Prostate gland (tissue), 2 donors: ENCODE measurements around the gene INHA.

Source experiments
- POLR2A ChIP-seq: fragments of 450-650 bp; IDR thresholded peaks from one replicate; pipeline ENCODE4 v1.6.1; 2016; ENCODE audit warnings: antibody characterized with exemption, mild to moderate bottlenecking
- POLR2AphosphoS5 ChIP-seq: sonication (generic); formaldehyde crosslinking; IDR thresholded peaks from one replicate; pipeline ENCODE4 v1.6.1; 2017; ENCODE audit warnings: antibody characterized with exemption
- TF ChIP-seq, protein P1 (sequence below), 4 experiments: fragments of 200-600 bp in 2 of 4; fragments of 450-650 bp in 2 of 4; sonication (generic) in 2 of 4; IDR thresholded peaks; 1 replicate in 3 of 4; 2 replicates in 1 of 4; pipeline ENCODE4 v1.5.1; 2016 to 2019; ENCODE audit warnings: antibody characterized with exemption in 4 of 4, mild to moderate bottlenecking in 2 of 4, moderate library complexity in 2 of 4

DNA sequence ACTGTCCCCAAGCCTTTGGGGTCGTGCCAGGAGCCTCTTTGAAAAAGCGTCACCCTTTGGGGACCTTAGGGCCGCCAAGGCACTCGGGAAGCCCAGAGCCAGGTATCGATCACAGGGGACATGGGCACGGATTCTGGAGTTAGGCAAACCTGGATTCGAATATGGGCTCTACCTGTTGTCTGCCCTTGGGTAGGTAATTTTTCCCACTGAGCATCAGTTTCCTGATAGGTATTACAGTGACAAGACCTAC is 19.0 kb upstream of the INHA start:
- TF ChIP-seq, protein P1, sequence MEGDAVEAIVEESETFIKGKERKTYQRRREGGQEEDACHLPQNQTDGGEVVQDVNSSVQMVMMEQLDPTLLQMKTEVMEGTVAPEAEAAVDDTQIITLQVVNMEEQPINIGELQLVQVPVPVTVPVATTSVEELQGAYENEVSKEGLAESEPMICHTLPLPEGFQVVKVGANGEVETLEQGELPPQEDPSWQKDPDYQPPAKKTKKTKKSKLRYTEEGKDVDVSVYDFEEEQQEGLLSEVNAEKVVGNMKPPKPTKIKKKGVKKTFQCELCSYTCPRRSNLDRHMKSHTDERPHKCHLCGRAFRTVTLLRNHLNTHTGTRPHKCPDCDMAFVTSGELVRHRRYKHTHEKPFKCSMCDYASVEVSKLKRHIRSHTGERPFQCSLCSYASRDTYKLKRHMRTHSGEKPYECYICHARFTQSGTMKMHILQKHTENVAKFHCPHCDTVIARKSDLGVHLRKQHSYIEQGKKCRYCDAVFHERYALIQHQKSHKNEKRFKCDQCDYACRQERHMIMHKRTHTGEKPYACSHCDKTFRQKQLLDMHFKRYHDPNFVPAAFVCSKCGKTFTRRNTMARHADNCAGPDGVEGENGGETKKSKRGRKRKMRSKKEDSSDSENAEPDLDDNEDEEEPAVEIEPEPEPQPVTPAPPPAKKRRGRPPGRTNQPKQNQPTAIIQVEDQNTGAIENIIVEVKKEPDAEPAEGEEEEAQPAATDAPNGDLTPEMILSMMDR (IDR thresholded peaks at IDR 0.05) = no peak
- TF ChIP-seq POLR2AphosphoS5 (no peak), POLR2A (no peak)
